Subcutaneous adipose tissue (tissue), 4 donors: ENCODE measurements around the gene RHOV. TPM values are rescaled to one million over a fixed set of nuclear protein-coding genes. Genes with fewer than 3 reads are reported as not detected.

Experiments used
- CTCF ChIP-seq: fragments of 450-650 bp; IDR thresholded peaks from one replicate; pipeline ENCODE4 v1.5.1; 2016; ENCODE audit warnings: low read depth, mild to moderate bottlenecking, control low read depth, antibody characterized with exemption, moderate library complexity
- total RNA-seq, 4 donors: library from RNA; depleted of rRNA; stranded (reverse); fragments of >200 nt; gene quantifications; one replicate each; pipeline ENCODE4 v1.1.0, GENCODE V29; 2016

The RHOV gene, protein sequence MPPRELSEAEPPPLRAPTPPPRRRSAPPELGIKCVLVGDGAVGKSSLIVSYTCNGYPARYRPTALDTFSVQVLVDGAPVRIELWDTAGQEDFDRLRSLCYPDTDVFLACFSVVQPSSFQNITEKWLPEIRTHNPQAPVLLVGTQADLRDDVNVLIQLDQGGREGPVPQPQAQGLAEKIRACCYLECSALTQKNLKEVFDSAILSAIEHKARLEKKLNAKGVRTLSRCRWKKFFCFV
- total RNA-seq = not detected

DNA sequence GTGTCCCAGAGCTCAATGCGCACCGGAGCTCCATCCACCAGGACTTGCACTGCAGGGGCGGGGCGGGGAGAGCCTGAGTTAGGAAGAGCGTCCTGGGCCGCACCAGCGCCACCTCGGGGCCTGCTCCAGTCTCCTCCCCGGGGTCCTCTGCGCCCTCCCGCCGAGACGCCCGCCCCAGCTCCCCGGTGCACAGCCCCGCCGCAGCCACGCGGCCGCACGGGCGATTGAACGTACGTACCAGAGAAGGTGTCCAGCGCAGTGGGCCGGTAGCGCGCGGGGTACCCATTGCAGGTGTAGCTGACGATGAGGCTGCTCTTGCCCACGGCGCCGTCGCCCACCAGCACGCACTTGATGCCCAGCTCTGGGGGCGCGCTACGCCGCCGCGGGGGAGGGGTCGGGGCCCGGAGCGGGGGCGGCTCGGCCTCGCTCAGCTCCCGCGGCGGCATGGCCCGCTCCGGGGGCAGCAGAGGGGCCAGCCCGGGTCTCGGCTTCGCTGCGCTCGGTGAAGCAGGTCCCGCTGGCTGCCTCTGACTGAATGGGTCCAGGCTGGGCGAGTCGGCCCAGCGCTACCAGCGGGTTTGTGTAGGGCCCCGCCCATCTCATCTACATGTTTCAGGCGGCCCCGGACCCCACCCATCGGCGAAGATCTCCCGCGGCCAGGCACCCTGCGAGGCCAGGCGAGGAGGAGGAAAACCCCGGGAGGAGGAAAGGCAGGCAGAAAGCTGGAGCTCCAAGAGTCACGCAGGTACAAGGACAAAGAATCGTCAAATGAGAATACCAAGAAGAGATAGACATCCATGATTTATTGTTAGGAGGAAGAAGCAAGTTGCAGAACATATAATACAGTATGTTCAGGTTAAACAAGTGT, at the start of gene RHOV:
Gene RHOV, minus strand, starts transcription at position 541 of the 868 bp plus-strand sequence. Its CDS starts 95 bp downstream, at position 446.
- no peak for TF ChIP-seq CTCF

- TF ChIP-seq CTCF = no peak
Observed at GRCh38 chr15:40923551-40923950, 49.5 kb upstream of the RHOV start.

- no peak for TF ChIP-seq CTCF
Observed at GRCh38 chr15:40922608-40923005, 48.6 kb upstream of the RHOV start.

DNA sequence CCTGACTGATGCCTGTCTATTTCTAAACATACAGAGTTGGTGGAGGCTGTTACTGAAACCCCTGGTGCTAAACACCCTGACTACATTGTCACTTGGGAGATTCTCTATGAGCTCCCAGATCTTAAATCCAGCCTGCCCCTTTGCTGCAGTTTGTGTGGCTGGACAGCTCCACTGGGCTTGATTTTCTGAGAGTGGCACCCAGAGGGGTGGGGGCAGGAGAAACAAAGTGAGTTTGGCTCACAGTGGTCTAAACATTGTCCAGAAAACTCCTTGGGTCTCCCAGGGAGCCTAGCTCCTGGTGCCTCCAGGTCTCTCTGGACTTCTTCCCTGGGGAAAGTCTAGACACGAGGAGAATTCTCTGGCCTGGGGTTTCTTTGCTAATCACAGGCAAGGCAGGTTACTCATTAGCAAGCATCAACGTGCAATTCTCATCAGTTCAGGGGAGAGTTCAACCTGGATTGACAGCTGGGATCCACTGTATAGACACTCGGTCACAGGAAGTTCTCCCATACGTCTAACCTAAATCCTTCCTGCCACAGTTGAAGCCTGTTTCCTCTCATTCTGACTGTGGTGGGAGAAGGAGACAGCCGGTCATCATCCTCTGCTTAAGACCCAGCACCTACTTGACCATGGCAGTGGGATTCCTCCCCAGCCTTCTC, 48.0 kb upstream of the RHOV start:
- TF ChIP-seq CTCF = no peak

DNA sequence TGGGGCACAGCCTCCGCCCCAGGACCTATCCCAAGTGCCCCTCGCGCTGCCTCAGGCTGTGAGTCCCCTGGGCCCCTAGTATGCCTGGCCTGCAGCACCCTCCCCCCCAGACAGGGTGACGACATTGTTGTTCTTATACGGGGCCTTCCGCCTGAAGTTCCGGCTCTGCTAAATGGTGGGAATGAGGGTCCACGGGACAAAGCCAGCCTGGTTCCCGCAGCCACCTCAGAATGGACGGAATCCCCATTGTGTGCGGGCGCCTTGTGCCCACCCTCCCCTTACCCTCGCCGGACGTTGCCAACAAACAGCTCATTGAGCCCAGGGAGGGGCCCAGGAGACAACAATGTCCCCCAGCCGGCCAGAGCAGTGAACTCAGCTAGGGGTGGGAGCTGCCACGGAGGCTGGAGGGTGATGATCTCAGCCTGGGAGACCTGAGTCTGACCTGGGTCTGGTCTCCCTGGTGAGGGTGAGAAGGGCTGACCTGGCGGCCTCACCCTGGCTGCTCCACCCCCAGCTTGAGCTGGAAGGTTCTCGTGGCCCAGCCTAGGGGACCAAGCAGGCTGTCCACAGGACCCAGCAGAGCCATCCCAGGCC, 44.9 kb upstream of the RHOV start:
- no peak for TF ChIP-seq CTCF

- no peak for TF ChIP-seq CTCF
Observed at GRCh38 chr15:40918146-40918798, 44.2 kb upstream of the RHOV start.
